Activated CD8-positive, alpha-beta T cell treated with anti-CD3 and anti-CD28 coated beads, Interleukin-2, amount 10 ng/mL, durations not matched to agents 7 days and 5 days (primary cell): Measurements from ENCODE around the gene PCNA. TPM values are rescaled to one million over a fixed set of nuclear protein-coding genes. Genes with fewer than 3 reads are reported as not detected.
"Not testable (repeated sequence)": the region's sequence is repeated elsewhere in the genome, so short reads cannot be mapped to it uniquely, and the experiment has no call there.

Source experiments
- ATAC-seq: fragments of 150-1000 bp; cut with Tn5 transposase; one replicate; pipeline ENCODE4 v1.10.0; 2021; ENCODE audit warnings: moderate library complexity
- CTCF ChIA-PET: fragments of 350-600 bp; sonication (Branson Sonifier 250); formaldehyde crosslinking; loops from one replicate; lab custom pipeline; 2021; ENCODE audit warnings: antibody characterized with exemption; lab: Charles Lee
- POLR2A ChIA-PET: fragments of 350-600 bp; sonication (Branson Sonifier 250); formaldehyde crosslinking; loops from one replicate; lab custom pipeline; 2021; ENCODE audit warnings: antibody characterized with exemption; lab: Charles Lee
- DNase-seq: peaks from one replicate; pipeline ENCODE4 v3.0.0-alpha.2; 2020
- H3K27ac Mint-ChIP-seq: one replicate; pipeline ENCODE4 v1.8.0; 2021; ENCODE audit warnings: mild to moderate bottlenecking, mixed read lengths
- H3K27me3 Mint-ChIP-seq: one replicate; pipeline ENCODE4 v1.8.0; 2021; ENCODE audit warnings: low read depth, mixed read lengths
- H3K36me3 Mint-ChIP-seq: one replicate; pipeline ENCODE4 v1.8.0; 2021; ENCODE audit warnings: low read depth, mixed read lengths
- H3K4me1 Mint-ChIP-seq: one replicate; pipeline ENCODE4 v1.8.0; 2021; ENCODE audit warnings: low read depth, mixed read lengths
- H3K4me3 Mint-ChIP-seq: one replicate; pipeline ENCODE4 v1.8.0; 2021; ENCODE audit warnings: mild to moderate bottlenecking, mixed read lengths
- H3K9me3 Mint-ChIP-seq: one replicate; pipeline ENCODE4 v1.8.0; 2022; ENCODE audit warnings: mixed read lengths; ENCODE audit not compliant: insufficient read depth
- total RNA-seq, 2 experiments: library from RNA; stranded (reverse); gene quantifications; one replicate each; pipeline ENCODE4 v1.2.3, GENCODE V29; 2021

Gene PCNA
- total RNA-seq, 2 experiments from 2014 or later = 607 to 613 TPM

DNA sequence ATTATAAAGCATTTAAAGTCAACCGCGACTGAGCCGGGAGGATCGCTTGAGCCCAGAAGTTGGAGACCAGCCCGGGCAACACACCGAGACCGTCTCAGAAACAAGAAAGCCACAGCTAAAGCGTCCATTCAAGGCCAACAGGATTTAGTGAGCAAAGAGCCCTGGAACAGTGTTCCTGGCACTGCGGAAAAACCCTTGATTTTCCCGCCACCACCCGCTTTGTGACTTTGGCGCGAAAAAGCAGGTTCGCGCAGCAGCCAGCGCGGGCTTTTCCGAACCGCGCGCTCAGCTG, 669 bp downstream of the PCNA start:
- H3K4me3 Mint-ChIP-seq = peak overlapping the region; percentile 91
- POLR2A ChIA-PET = interaction anchor here (0.6 to 2.2 kb wide), 13 partner anchors 12 to 307 kb away, joined by 3 to 11 read pairs (median 4); no protein-coding TSS in a partner anchor
- H3K27me3 Mint-ChIP-seq = no peaks in the 10 kb centered on the region
- DNase-seq = no peak
- CTCF ChIA-PET = interaction anchor here (1.0 to 2.0 kb wide), 4 partner anchors 18 to 163 kb away, joined by 3 to 29 read pairs (median 6); no protein-coding TSS in a partner anchor
- H3K36me3 Mint-ChIP-seq = peaks cover 61% of the 10 kb centered on the region
- no peak for ATAC-seq
- no peaks in the 10 kb centered on the region for H3K9me3 Mint-ChIP-seq
- peak overlapping the region; percentile 97 for H3K27ac Mint-ChIP-seq
- peaks cover 72% of the 10 kb centered on the region for H3K4me1 Mint-ChIP-seq

- H3K4me3 Mint-ChIP-seq = peak overlapping the region; percentile 91
- H3K36me3 Mint-ChIP-seq = peaks cover 66% of the 10 kb centered on the region
- DNase-seq (no peak), ATAC-seq (no peak)
- ChIA-PET POLR2A (interaction anchor here (0.6 to 2.2 kb wide), 5 partner anchors 13 to 307 kb away, joined by 3 to 11 read pairs (median 4); no protein-coding TSS in a partner anchor), CTCF (interaction anchor here (1.0 to 2.0 kb wide), 3 partner anchors 18 to 87 kb away, joined by 3 to 29 read pairs (median 7); no protein-coding TSS in a partner anchor)
- no peaks in the 10 kb centered on the region for H3K9me3 Mint-ChIP-seq
- peaks cover 73% of the 10 kb centered on the region for H3K4me1 Mint-ChIP-seq
- no peaks in the 10 kb centered on the region for H3K27me3 Mint-ChIP-seq
- peak overlapping the region; percentile 97 for H3K27ac Mint-ChIP-seq
Observed at GRCh38 chr20:5118220-5119142, 1.3 kb downstream of the PCNA start.

DNA sequence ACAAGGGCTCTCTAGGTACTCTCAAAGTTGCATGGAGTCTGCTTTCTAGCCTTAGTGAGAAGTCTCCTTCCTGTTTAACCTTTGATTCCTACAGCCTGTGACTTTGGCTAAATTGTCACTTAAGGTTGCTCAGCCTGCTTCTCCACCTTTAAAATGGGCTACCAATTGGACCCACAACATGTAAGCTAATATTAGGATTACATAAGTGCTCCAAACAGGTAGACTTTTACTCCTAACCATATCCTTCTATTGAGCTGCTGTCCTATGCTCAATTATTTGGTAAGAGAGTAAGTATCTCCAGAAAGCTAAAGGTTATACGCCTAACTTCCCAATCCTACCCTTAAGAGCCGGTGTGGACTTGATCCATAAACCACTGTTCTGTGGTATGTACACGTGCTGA, 2.9 kb downstream of the PCNA start:
- ATAC-seq = no peak
- ChIA-PET POLR2A (interaction anchor here (1.3 to 1.7 kb wide), 2 partner anchors 76 to 305 kb away, joined by 3 to 4 read pairs; no protein-coding TSS in a partner anchor), CTCF (interaction anchor here (1.4 to 3.0 kb wide), 3 partner anchors 16 to 106 kb away, joined by 3 to 15 read pairs (median 6); no protein-coding TSS in a partner anchor)
- peak overlapping the region; percentile 97 for H3K27ac Mint-ChIP-seq
- no peak for DNase-seq
- peaks cover 68% of the 10 kb centered on the region for H3K4me1 Mint-ChIP-seq
- peaks cover 72% of the 10 kb centered on the region for H3K36me3 Mint-ChIP-seq
- H3K4me3 Mint-ChIP-seq = peak overlapping the region; percentile 91
- no peaks in the 10 kb centered on the region for H3K27me3 Mint-ChIP-seq
- no peaks in the 10 kb centered on the region for H3K9me3 Mint-ChIP-seq

DNA sequence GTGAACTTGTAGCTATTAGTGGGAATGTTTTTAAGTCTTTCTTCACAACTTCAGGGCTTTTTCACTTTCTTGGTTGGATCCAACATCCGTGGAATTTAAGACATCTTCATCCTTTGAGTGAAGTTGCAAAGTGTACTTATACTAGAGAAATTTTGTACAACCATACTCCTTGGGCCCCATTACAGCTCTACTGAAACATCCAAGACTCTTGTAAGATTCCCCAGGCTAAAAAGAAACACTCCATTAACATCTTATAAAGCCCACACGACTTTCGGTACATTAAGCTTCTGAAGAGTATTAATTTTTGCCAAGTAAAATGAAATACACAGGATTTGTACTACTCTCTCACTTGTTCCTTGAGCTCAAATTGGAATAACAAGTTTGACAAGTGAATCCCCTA, 5.4 kb downstream of the PCNA start:
- ChIA-PET POLR2A (interaction anchor here (0.6 to 1.0 kb wide), 5 partner anchors 8 to 422 kb away, joined by 3 to 5 read pairs (median 4); no protein-coding TSS in a partner anchor), CTCF (interaction anchor here (3.0 kb wide), 1 partner anchor 108 kb away, joined by 15 read pairs; no protein-coding TSS in a partner anchor)
- H3K27me3 Mint-ChIP-seq = no peaks in the 10 kb centered on the region
- no peak for ATAC-seq
- H3K4me1 Mint-ChIP-seq = peaks cover 56% of the 10 kb centered on the region
- H3K4me3 Mint-ChIP-seq = peak overlapping the region; percentile 87
- H3K36me3 Mint-ChIP-seq = peaks cover 75% of the 10 kb centered on the region
- H3K9me3 Mint-ChIP-seq = no peaks in the 10 kb centered on the region
- peak overlapping the region; percentile 90 for H3K27ac Mint-ChIP-seq
- DNase-seq = no peak

GRCh38 chr20:5113615-5113986, 6.2 kb downstream of the PCNA start:
- H3K4me3 Mint-ChIP-seq = peak overlapping the region; percentile 87
- peak overlapping the region; percentile 90 for H3K27ac Mint-ChIP-seq
- POLR2A ChIA-PET = interaction anchor here (0.6 kb wide), 1 partner anchor 448 kb away, joined by 3 read pairs; no protein-coding TSS in a partner anchor
- ATAC-seq (no peak), DNase-seq (no peak)
- peaks cover 56% of the 10 kb centered on the region for H3K4me1 Mint-ChIP-seq
- H3K27me3 Mint-ChIP-seq = no peaks in the 10 kb centered on the region
- CTCF ChIA-PET = no interaction called here
- no peaks in the 10 kb centered on the region for H3K9me3 Mint-ChIP-seq
- peaks cover 75% of the 10 kb centered on the region for H3K36me3 Mint-ChIP-seq

DNA sequence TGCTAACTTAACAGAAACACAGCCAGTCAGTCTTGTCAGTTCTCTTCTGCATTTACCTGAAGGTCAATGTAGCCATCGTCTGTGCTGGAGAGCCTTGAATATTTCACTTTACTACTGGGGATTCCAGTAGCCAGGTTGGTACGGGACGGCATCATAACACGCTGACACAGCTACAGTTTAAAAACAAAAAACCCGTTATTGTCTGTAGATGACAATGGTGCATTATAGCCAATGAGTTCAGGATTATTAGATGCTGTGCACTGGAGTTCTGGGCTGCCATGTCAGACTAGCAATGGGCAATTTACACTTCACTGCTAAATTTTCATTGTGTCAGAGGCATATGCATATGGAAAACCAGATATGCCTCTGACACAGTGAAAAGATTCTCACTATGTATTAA, 10.5 kb downstream of the PCNA start:
- Mint-ChIP-seq H3K36me3 (peaks cover 48% of the 10 kb centered on the region), H3K27ac (no peak overlapping the region), H3K27me3 (no peaks in the 10 kb centered on the region), H3K4me1 (peaks cover 20% of the 10 kb centered on the region), H3K9me3 (no peaks in the 10 kb centered on the region), H3K4me3 (no peak overlapping the region)
- POLR2A ChIA-PET = no interaction called here
- CTCF ChIA-PET = no interaction called here
- no peak for DNase-seq
- no peak for ATAC-seq

DNA sequence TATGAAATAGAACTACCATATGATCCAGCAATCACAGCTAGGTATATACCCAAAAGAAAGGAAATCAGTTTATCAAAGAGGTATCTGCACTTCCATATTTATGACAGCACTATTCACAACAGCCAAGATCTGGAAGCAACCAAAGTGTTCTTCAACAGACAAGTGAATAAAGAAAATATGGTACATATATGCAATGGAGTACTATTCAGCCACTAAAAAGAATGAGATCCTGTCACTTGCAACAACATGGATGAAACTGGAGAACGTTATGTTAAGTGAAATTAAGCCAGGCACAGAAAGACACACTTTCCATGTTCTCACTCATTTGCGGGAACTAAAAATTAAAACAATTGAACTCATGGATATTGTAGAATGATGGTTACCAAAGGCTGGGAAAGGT, 15.3 kb downstream of the PCNA start:
- Mint-ChIP-seq H3K9me3 (no peaks in the 10 kb centered on the region), H3K27me3 (no peaks in the 10 kb centered on the region), H3K4me1 (peaks cover 8% of the 10 kb centered on the region), H3K27ac (no peak overlapping the region), H3K36me3 (peaks cover 57% of the 10 kb centered on the region), H3K4me3 (no peak overlapping the region)
- ChIA-PET POLR2A (interaction anchor here (1.8 kb wide), 1 partner anchor 15 kb away, joined by 4 read pairs; the partner anchor contains the start of gene PCNA), CTCF (interaction anchor here (1.0 to 2.0 kb wide), 4 partner anchors 11 to 366 kb away, joined by 3 to 6 read pairs (median 3); no protein-coding TSS in a partner anchor)
- DNase-seq = no peak
- no peak for ATAC-seq

GRCh38 chr20:5100684-5101347, 18.9 kb downstream of the PCNA start:
- ChIA-PET POLR2A (interaction anchor here (0.8 to 1.7 kb wide), 2 partner anchors 44 to 46 kb away, joined by 4 to 9 read pairs; no protein-coding TSS in a partner anchor), CTCF (interaction anchor here (0.7 to 4.7 kb wide), 52 partner anchors 9 to 360 kb away, joined by 3 to 139 read pairs (median 5); partner anchors contain the start of genes CDS2, PCNA and SLC23A2)
- no peak overlapping the region for H3K4me3 Mint-ChIP-seq
- DNase-seq = peak; percentile 79
- no peaks in the 10 kb centered on the region for H3K27me3 Mint-ChIP-seq
- ATAC-seq = peak; percentile 84
- H3K36me3 Mint-ChIP-seq = peaks cover 57% of the 10 kb centered on the region
- no peak overlapping the region for H3K27ac Mint-ChIP-seq
- peaks cover 8% of the 10 kb centered on the region for H3K4me1 Mint-ChIP-seq
- no peaks in the 10 kb centered on the region for H3K9me3 Mint-ChIP-seq

GRCh38 chr20:5099909-5100308, 19.8 kb downstream of the PCNA start:
- peaks cover 59% of the 10 kb centered on the region for H3K36me3 Mint-ChIP-seq
- H3K27ac Mint-ChIP-seq, H3K9me3 Mint-ChIP-seq, ATAC-seq, DNase-seq, H3K4me1 Mint-ChIP-seq, H3K4me3 Mint-ChIP-seq, H3K27me3 Mint-ChIP-seq: not testable (repeated sequence)
- CTCF ChIA-PET = interaction anchor here (1.0 to 4.7 kb wide), 32 partner anchors 8 to 359 kb away, joined by 3 to 139 read pairs (median 6); partner anchors contain the start of genes PCNA and SLC23A2
- POLR2A ChIA-PET = interaction anchor here (1.7 kb wide), 1 partner anchor 45 kb away, joined by 4 read pairs; no protein-coding TSS in a partner anchor

- DNase-seq, H3K9me3 Mint-ChIP-seq, H3K27ac Mint-ChIP-seq, ATAC-seq, H3K27me3 Mint-ChIP-seq, H3K4me1 Mint-ChIP-seq, H3K4me3 Mint-ChIP-seq: not testable (repeated sequence)
- H3K36me3 Mint-ChIP-seq = peaks cover 51% of the 10 kb centered on the region
- CTCF ChIA-PET = interaction anchor here (1.0 to 4.7 kb wide), 9 partner anchors 8 to 358 kb away, joined by 3 to 139 read pairs (median 4); no protein-coding TSS in a partner anchor
- POLR2A ChIA-PET = interaction anchor here (0.6 to 1.2 kb wide), 2 partner anchors 8 to 137 kb away, joined by 3 read pairs; no protein-coding TSS in a partner anchor
Observed at GRCh38 chr20:5099009-5099408, 20.7 kb downstream of the PCNA start.

- peaks cover 37% of the 10 kb centered on the region for H3K36me3 Mint-ChIP-seq
- peaks cover 8% of the 10 kb centered on the region for H3K4me1 Mint-ChIP-seq
- no peaks in the 10 kb centered on the region for H3K9me3 Mint-ChIP-seq
- no peak for DNase-seq
- no peak overlapping the region for H3K4me3 Mint-ChIP-seq
- no peaks in the 10 kb centered on the region for H3K27me3 Mint-ChIP-seq
- ChIA-PET CTCF (interaction anchor here (3.3 kb wide), 1 partner anchor 40 kb away, joined by 16 read pairs; no protein-coding TSS in a partner anchor), POLR2A (no interaction called here)
- no peak for ATAC-seq
- H3K27ac Mint-ChIP-seq = no peak overlapping the region
Observed at GRCh38 chr20:5096463-5096862, 23.3 kb downstream of the PCNA start.
